Choroid plexus epithelial cell (primary cell): ENCODE data around the gene ZSWIM7.
A peak's percentile ranks its signal among the peaks of the same experiment; 100 is the strongest.

Source experiments
- DNase-seq: peaks from one replicate; pipeline ENCODE4 v3.0.0-alpha.2; 2010; ENCODE audit warnings: low read depth
- H3K4me3 ChIP-seq: 2 replicates; pipeline ENCODE4 v1.5.1; 2011; ENCODE audit warnings: low read depth, mild to moderate bottlenecking, control low read depth, low read length, moderate library complexity
- TF ChIP-seq, protein P1 (sequence below): conservative IDR thresholded peaks from 2 replicates; pipeline ENCODE4 v1.5.1; 2011; ENCODE audit warnings: low read depth, mild to moderate bottlenecking, control low read depth, inconsistent platforms, low read length, moderate library complexity

The ZSWIM7 gene

DNA sequence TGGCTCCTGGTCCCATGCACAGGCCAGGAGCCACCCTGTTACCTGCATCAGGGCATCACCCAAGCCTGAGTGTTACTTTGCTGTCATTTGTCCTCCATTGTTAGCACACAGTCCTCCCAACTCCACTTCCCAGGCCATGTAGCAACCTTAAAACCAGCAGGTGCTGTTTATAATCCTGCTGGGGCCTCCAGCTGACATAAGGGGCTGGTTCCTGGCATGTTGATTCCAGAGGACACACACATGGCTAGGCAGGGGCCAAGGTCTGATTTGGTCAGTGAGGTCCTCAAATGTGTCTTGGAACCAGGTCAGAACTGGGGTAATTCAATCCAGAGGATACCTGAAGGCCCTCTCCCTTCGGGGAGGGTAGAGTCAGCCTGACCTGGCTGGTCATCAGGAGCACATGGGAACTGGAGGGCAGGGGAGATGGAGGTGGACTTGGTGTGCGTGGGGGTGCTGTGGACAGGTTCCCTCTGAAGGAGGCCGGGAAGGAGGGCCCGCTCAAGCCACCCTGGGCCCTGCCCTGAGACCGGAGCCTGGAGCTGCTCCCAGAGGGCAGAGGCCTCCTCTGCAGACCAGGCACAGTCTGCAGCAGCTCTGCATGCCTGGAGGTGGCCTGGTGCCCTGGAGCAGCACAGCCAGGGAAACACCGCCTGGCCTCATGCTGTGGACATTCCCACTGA, 48.0 kb downstream of the ZSWIM7 start:
- TF ChIP-seq, protein P1, sequence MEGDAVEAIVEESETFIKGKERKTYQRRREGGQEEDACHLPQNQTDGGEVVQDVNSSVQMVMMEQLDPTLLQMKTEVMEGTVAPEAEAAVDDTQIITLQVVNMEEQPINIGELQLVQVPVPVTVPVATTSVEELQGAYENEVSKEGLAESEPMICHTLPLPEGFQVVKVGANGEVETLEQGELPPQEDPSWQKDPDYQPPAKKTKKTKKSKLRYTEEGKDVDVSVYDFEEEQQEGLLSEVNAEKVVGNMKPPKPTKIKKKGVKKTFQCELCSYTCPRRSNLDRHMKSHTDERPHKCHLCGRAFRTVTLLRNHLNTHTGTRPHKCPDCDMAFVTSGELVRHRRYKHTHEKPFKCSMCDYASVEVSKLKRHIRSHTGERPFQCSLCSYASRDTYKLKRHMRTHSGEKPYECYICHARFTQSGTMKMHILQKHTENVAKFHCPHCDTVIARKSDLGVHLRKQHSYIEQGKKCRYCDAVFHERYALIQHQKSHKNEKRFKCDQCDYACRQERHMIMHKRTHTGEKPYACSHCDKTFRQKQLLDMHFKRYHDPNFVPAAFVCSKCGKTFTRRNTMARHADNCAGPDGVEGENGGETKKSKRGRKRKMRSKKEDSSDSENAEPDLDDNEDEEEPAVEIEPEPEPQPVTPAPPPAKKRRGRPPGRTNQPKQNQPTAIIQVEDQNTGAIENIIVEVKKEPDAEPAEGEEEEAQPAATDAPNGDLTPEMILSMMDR = no peak
- DNase-seq = no peak
- H3K4me3 ChIP-seq = no peak overlapping the region

DNA sequence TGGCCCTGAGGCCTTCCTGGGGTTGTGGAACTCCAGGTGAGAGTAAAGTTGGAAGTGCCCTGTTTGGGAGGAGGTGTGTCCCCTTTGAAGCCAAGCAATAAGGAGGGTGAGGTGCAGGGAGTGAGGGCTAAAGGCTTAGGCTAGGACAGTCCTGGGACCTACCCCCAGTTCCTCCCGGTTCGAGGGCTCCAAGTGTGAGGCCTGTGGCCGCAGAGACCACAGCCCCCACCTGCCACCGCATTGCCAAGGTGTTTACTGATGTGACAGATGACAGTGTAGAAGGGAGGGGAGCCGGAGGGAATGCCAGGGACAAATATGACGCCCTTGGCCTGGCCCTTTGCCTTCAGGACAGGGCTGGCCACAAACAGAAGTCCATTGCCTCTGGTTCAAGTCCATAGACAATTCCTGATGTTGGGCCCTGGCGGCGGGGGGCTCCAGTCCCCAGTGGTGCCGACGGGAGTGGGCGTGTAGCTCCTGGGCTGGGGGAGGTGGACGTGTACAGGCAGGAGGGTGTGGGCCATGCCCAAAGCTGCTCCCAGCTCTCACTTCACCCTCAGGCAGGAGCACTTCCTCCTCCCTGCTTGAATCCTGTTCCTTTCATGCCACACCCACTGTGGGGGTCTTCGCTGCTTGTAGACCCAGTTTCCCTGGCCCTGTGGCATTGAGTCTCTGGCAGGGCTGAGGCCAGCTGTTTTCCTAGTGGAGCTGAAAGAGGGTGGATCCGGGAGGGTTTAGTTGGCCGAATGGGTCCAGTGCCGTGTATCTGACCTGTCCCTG, 51.3 kb downstream of the ZSWIM7 start:
- TF ChIP-seq, protein P1 = no peak
- no peak for DNase-seq
- no peak overlapping the region for H3K4me3 ChIP-seq

DNA sequence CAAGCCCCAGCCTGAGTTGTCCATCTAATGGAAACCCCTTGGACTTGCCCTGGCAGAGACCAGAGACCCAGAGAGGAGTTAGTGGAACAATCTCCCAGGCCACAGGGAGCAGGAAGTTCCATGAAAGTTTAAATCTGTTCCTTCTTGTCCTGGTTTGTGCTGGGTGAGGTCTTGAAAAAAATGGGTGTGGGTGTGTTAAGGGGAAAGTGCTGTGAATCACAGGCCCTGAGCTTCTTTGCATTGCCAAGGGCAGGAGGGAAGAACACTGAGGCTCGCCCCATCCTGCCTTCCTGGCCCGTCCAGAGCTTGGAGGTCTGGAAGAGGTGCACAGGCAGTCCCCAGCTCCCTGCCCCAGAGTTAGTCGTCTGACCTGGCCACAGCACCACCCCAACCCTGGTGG, 52.2 kb downstream of the ZSWIM7 start:
- TF ChIP-seq, protein P1 = no peak
- no peak for DNase-seq
- no peak overlapping the region for H3K4me3 ChIP-seq

DNA sequence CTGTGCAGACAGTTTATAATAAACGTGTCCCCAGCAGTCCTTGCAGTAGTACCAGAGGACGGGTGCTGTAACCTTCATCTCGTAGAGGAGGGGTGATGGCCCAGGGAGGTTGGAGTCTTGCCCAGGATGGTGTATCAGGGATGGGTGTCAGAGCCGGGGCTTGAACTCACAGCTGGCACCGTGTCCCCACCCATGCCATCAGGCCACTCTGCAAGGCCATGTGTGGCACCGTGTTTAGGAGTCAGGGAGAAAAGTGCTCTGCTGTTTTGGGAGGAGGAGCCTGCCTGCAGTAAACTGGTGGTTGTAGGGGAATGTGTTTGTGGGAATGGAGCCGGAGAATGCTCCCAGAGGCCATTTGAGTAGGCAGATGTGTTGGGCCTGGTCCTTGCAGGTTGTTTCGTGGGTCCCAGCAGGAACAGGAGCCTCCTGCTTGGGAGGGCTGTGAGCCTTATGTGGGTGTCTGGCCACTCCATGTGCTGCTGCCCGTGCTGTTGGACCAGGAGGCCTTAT, 52.8 kb downstream of the ZSWIM7 start:
- peak overlapping the region; percentile 74 for H3K4me3 ChIP-seq
- DNase-seq = no peak

DNA sequence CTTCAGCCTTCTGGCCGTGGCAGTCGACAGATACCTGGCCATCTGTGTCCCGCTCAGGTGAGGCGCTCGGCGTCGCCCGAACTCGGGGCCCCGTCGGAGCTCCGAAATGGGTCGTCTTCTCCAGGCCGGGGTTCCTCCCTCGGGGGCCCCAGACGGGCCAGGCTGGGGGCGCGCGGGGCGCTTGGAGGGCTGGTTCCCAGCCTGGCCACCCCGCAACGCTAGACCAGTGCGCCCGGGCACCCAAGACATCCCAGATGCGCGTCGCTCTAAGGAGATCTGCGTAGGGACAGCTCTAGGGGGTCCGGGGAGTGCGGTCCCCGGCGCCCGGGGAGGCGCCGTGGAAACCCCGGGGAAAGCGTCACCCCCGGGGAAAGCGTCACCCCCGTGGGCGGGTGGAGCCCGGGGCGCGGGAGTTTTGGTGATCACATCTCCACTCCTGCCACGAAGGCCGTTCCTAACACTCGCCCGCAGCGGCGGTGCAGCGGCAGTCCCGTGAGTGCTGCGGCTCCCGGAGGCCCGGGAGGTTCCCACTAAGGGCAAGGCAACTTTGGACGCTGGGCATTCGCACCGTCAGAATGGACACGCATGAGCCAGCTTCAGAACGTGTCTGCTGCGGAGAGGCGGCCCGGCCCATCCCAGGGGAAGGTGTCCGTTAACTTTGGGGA, 53.8 kb downstream of the ZSWIM7 start:
- peak overlapping the region; percentile 74 for H3K4me3 ChIP-seq
- TF ChIP-seq, protein P1 = no peak
- no peak for DNase-seq

More for the DNA sequence above, 52.8 kb downstream of the ZSWIM7 start:
- TF ChIP-seq, protein P1 = no peak

DNA sequence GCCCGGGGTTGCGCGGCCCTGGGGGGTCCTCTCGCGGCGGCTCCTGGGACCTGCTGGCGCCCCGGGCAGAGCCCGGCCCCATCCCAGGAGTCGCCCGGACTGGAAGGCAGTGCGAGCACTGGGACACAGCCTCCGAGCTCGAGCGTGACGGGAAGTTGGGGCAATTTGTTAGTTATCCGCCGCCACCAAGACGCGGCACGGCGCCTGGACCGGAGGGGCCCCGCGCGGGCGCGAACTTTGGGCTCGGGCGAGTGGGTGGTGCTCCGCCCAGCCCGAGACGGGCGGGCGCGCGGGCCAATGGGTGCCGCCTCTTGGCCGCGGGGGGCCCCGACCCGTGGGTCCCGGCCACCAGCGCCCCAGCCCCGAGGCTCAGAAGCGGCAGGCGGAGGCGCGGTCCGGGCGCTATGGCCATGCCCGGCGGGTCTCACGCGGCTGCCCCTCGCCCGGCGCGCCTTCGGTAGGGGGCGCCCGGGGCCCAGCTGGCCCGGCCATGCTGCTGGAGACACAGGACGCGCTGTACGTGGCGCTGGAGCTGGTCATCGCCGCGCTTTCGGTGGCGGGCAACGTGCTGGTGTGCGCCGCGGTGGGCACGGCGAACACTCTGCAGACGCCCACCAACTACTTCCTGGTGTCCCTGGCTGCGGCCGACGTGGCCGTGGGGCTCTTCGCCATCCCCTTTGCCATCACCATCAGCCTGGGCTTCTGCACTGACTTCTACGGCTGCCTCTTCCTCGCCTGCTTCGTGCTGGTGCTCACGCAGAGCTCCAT, 54.6 kb downstream of the ZSWIM7 start, which contains the start of gene ADORA2B:
TSS of gene ADORA2B (plus strand) at position 372 of the 768 bp plus-strand sequence. CDS start at position 491, 119 bp downstream.
- TF ChIP-seq, protein P1 = peak; percentile 34
- DNase-seq = peak; percentile 69
- peak within 1 kb of the TSS; percentile 74 for H3K4me3 ChIP-seq
